ENCODE results near the gene MAP3K3.

The MAP3K3 gene

DNA sequence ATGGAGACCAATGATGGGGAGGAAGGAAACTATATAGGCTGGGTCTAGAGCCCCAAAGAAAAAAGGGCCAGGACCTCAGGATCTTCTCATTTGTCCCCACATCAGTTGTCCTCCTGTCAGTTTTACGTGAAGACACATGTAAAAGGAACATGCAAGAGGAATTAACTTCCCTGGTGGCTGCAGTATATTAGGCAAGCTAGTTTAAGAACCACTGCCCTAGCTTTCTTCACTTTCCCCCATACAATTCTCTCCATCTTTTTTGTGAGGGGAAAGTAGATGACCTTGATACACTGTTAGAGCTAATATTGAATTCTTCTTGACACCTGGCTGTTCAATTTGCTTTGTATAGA is 2.3 kb downstream of the MAP3K3 start:
- H3F3A ChIP-seq (ENCODE audit: control insufficient read depth, insufficient read depth) = no peaks in the 10 kb centered on the region; the same call in 1 of the 2 replicates
- H4K20me1 ChIP-seq (ENCODE audit: control insufficient read depth, insufficient read depth, low read depth, low read length) = peaks cover 9% of the 10 kb centered on the region; the same call in 1 of the 2 replicates
- no peaks in the 10 kb centered on the region for H3K27me3 ChIP-seq (ENCODE audit: control insufficient read depth, low read length)
- 0 out of 2 replicates have a peak, but pooled peaks cover 4% of the 10 kb centered on the region for H3K36me3 ChIP-seq (ENCODE audit: control insufficient read depth, low read length)
- peak overlapping the region; percentile 95 for H3K4me2 ChIP-seq (ENCODE audit: low read length)
- H3K9me2 ChIP-seq (replicated peaks; ENCODE audit: control insufficient read depth, low read length) = no peaks in the 10 kb centered on the region
- TF ChIP-seq EZH2phosphoT487 (IDR thresholded peaks at IDR 0.05; ENCODE audit: borderline replicate concordance, low read length) = no peak
- TF ChIP-seq, protein P1, sequence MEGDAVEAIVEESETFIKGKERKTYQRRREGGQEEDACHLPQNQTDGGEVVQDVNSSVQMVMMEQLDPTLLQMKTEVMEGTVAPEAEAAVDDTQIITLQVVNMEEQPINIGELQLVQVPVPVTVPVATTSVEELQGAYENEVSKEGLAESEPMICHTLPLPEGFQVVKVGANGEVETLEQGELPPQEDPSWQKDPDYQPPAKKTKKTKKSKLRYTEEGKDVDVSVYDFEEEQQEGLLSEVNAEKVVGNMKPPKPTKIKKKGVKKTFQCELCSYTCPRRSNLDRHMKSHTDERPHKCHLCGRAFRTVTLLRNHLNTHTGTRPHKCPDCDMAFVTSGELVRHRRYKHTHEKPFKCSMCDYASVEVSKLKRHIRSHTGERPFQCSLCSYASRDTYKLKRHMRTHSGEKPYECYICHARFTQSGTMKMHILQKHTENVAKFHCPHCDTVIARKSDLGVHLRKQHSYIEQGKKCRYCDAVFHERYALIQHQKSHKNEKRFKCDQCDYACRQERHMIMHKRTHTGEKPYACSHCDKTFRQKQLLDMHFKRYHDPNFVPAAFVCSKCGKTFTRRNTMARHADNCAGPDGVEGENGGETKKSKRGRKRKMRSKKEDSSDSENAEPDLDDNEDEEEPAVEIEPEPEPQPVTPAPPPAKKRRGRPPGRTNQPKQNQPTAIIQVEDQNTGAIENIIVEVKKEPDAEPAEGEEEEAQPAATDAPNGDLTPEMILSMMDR (IDR thresholded peaks at IDR 0.05; ENCODE audit: low read depth, low read length, poor library complexity, severe bottlenecking) = no peak
- peaks cover 26% of the 10 kb centered on the region for H3K4me1 ChIP-seq (ENCODE audit: control insufficient read depth, low read length)
- H3K4me3 ChIP-seq (ENCODE audit: low read length) = peak overlapping the region; percentile 71; the same call in 1 of the 2 replicates
- H3K27ac ChIP-seq (ENCODE audit: low read depth, low read length) = no peak overlapping the region
- peaks cover 57% of the 10 kb centered on the region for H3K79me2 ChIP-seq (ENCODE audit: control insufficient read depth, low read length)
- no peaks in the 10 kb centered on the region for H3K9me3 ChIP-seq (ENCODE audit: control insufficient read depth, insufficient read depth, low read length)

DNA sequence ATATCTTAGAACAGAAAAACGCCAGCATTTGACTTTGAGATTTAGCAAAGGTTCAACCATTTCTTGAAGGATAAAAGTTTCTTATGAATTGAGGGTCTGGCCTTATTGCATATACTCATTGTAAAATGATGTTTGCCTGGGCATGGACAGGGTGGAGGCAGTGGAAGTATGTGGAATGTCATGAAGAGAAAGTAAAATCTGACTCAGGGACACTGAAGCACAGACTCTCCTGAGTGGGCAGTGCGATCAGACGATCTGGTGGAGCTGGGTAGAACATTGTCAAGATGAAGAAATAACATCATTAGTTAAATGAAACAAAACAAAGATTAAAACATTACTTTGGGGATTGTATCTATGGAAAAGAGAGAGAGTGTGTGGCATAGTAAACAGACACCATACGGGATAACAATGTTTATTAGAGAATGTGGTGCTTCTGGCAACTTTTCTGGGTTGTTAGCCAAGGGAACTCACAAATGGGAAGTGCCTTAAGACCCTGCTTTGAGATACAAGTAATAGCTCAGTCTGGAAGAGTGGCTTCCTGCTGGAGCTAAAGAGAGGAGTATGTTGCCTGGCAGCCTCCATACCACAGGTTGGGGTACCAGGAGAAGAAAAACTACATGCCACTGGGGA is 4.4 kb downstream of the MAP3K3 start:
- Histone ChIP-seq H3K9me3 (ENCODE audit: control insufficient read depth, insufficient read depth, low read length) (no peaks in the 10 kb centered on the region), H3K4me2 (ENCODE audit: low read length) (no peak overlapping the region), H3K27ac (ENCODE audit: low read depth, low read length) (no peak overlapping the region), H3F3A (ENCODE audit: control insufficient read depth, insufficient read depth) (no peaks in the 10 kb centered on the region; the same call in 1 of the 2 replicates), H3K79me2 (ENCODE audit: control insufficient read depth, low read length) (peaks cover 77% of the 10 kb centered on the region), H4K20me1 (ENCODE audit: control insufficient read depth, insufficient read depth, low read depth, low read length) (peaks cover 12% of the 10 kb centered on the region; the same call in 1 of the 2 replicates), H3K36me3 (ENCODE audit: control insufficient read depth, low read length) (0 out of 2 replicates have a peak, but pooled peaks cover 4% of the 10 kb centered on the region), H3K4me3 (ENCODE audit: low read length) (no peak overlapping the region), H3K27me3 (ENCODE audit: control insufficient read depth, low read length) (no peaks in the 10 kb centered on the region), H3K9me2 (replicated peaks; ENCODE audit: control insufficient read depth, low read length) (no peaks in the 10 kb centered on the region), H3K4me1 (ENCODE audit: control insufficient read depth, low read length) (peaks cover 20% of the 10 kb centered on the region)
- TF ChIP-seq, protein P1 (IDR thresholded peaks at IDR 0.05; ENCODE audit: low read depth, low read length, poor library complexity, severe bottlenecking) = no peak
- no peak for TF ChIP-seq EZH2phosphoT487 (IDR thresholded peaks at IDR 0.05; ENCODE audit: borderline replicate concordance, low read length)

DNA sequence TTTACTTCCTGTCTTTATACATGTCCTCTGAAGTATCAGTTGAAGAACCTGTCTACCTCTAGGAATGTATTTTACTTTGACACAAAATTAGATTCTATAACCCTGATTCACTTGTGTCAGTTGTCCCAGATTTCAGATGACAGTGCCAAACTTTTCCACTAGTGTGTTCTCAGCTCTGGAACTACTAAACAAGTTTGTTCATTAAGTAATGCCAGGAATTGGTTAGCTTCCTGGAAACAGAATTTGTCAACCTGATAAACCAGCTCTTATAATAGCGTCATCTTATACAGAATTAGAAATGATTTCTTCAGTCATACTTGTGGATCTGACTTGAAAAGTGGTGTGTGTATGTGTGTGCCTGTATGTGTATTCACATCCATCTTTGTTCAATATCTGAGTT is 7.4 kb downstream of the MAP3K3 start:
- TF ChIP-seq, protein P1 (IDR thresholded peaks at IDR 0.05; ENCODE audit: low read depth, low read length, poor library complexity, severe bottlenecking) = no peak
- TF ChIP-seq EZH2phosphoT487 (IDR thresholded peaks at IDR 0.05; ENCODE audit: borderline replicate concordance, low read length) = no peak
- Histone ChIP-seq H3K36me3 (ENCODE audit: control insufficient read depth, low read length) (peaks cover 25% of the 10 kb centered on the region), H3K4me2 (ENCODE audit: low read length) (no peak overlapping the region), H3K9me3 (ENCODE audit: control insufficient read depth, insufficient read depth, low read length) (no peaks in the 10 kb centered on the region), H4K20me1 (ENCODE audit: control insufficient read depth, insufficient read depth, low read depth, low read length) (peaks cover 8% of the 10 kb centered on the region; the same call in 1 of the 2 replicates), H3K9me2 (replicated peaks; ENCODE audit: control insufficient read depth, low read length) (no peaks in the 10 kb centered on the region), H3K27ac (ENCODE audit: low read depth, low read length) (no peak overlapping the region), H3K79me2 (ENCODE audit: control insufficient read depth, low read length) (peaks cover 62% of the 10 kb centered on the region), H3K4me3 (ENCODE audit: low read length) (no peak overlapping the region), H3K4me1 (ENCODE audit: control insufficient read depth, low read length) (peaks cover 8% of the 10 kb centered on the region), H3K27me3 (ENCODE audit: control insufficient read depth, low read length) (no peaks in the 10 kb centered on the region), H3F3A (ENCODE audit: control insufficient read depth, insufficient read depth) (no peaks in the 10 kb centered on the region)

Data from DOHH2 (cell line).